ENCODE data around the gene LIM2.

GRCh38 chr19:51337141-51337860 is 50.5 kb downstream of the LIM2 start:
- no peak for TF ChIP-seq POLR2A (IDR thresholded peaks at IDR 0.05)
- no peak for TF ChIP-seq CTCF (IDR thresholded peaks at IDR 0.05)
